Transverse colon (tissue), 4 donors: ENCODE measurements around the gene TTF2. TPM values are rescaled to one million over a fixed set of nuclear protein-coding genes. Genes with fewer than 3 reads are reported as not detected.

Experiments used
- DNase-seq: peaks from one replicate; pipeline ENCODE4 v3.0.0-alpha.2; 2019
- H3K27ac ChIP-seq, 4 donors: fragments of 200-600 bp; sonication (generic); 2 replicates each; pipeline ENCODE4 v1.5.1; 2016 to 2018; ENCODE audit warnings: inconsistent platforms in 4 of 4
- H3K27me3 ChIP-seq: fragments of 200-600 bp; sonication (generic); 2 replicates; pipeline ENCODE4 v1.5.1; 2017; ENCODE audit warnings: inconsistent platforms
- H3K36me3 ChIP-seq, 4 donors: fragments of 200-600 bp; sonication (generic); 2 replicates each; pipeline ENCODE4 v1.5.1; 2017 to 2019; ENCODE audit warnings: inconsistent platforms in 4 of 4
- H3K4me1 ChIP-seq, 4 donors: fragments of 200-600 bp; sonication (generic); 2 replicates each; pipeline ENCODE4 v1.5.1; 2017 to 2020; ENCODE audit warnings: inconsistent platforms in 4 of 4
- H3K4me3 ChIP-seq, 4 donors: fragments of 200-600 bp; sonication (generic); 1 replicate in 1 of 4; 2 replicates in 3 of 4; pipeline versions ENCODE4 v1.5.1 to v1.6.1; 2017 to 2019; ENCODE audit warnings: inconsistent platforms in 4 of 4
- H3K9me3 ChIP-seq, 2 donors: fragments of 200-600 bp; sonication (generic); 2 replicates each; pipeline ENCODE4 v1.5.1; 2017 to 2019; ENCODE audit warnings: inconsistent platforms in 2 of 2
- EP300 ChIP-seq: sonication (generic); formaldehyde crosslinking; IDR thresholded peaks from one replicate; pipeline ENCODE4 v1.6.1; 2017; ENCODE audit warnings: antibody characterized with exemption, low read depth
- POLR2A ChIP-seq: fragments of 450-650 bp; IDR thresholded peaks from one replicate; pipeline ENCODE4 v1.6.1; 2016; ENCODE audit warnings: antibody characterized with exemption, mild to moderate bottlenecking, moderate library complexity
- POLR2AphosphoS5 ChIP-seq, 3 donors: sonication (generic); formaldehyde crosslinking; IDR thresholded peaks; one replicate each; pipeline ENCODE4 v1.6.1; 2016; ENCODE audit warnings: antibody characterized with exemption in 3 of 3
- WGBS, 2 donors: methylation state at CpG; one replicate each; pipeline ENCODE4 v1.1.5; 2018; ENCODE audit warnings: low coverage in 1 of 2; 5-methylcytosine and 5-hydroxymethylcytosine counted together
- in situ Hi-C, 4 donors: fragments of 200-750 bp; cut with MboI; loops; one replicate each; pipeline versions ENCODE4 v1.15.0 to v1.15.1; 2017; ENCODE audit warnings: low sequenced_read_pairs in 3 of 4, low pct_ligation_motif_present in 1 of 4, low pct_unique_long_range_greater_than_20kb in 1 of 4
- intact Hi-C: fragments of 100-400 bp; cut with DNase I; formaldehyde crosslinking; loops from one replicate; pipeline ENCODE4 v1.15.1; 2023; ENCODE audit warnings: low total_unique reads
- total RNA-seq, 4 donors: library from RNA; depleted of rRNA; stranded (reverse); fragments of >200 nt; gene quantifications; one replicate each; pipeline ENCODE4 v1.1.0, GENCODE V29; 2016
- TF ChIP-seq, protein P1 (sequence below), 5 experiments: fragments of 200-600 bp in 3 of 5; fragments of 450-650 bp in 2 of 5; sonication (generic) in 3 of 5; IDR thresholded peaks; 1 replicate in 2 of 5; 2 replicates in 3 of 5; pipeline ENCODE4 v1.5.1; 2016 to 2017; ENCODE audit warnings: antibody characterized with exemption in 5 of 5, inconsistent platforms in 3 of 5, mild to moderate bottlenecking in 2 of 5, moderate library complexity in 1 of 5

Gene TTF2
- 10 to 100 TPM in 3 of 4 donors, 1 to 10 TPM in 1; 9.6 to 25.9 (median 16.6) TPM for total RNA-seq

DNA sequence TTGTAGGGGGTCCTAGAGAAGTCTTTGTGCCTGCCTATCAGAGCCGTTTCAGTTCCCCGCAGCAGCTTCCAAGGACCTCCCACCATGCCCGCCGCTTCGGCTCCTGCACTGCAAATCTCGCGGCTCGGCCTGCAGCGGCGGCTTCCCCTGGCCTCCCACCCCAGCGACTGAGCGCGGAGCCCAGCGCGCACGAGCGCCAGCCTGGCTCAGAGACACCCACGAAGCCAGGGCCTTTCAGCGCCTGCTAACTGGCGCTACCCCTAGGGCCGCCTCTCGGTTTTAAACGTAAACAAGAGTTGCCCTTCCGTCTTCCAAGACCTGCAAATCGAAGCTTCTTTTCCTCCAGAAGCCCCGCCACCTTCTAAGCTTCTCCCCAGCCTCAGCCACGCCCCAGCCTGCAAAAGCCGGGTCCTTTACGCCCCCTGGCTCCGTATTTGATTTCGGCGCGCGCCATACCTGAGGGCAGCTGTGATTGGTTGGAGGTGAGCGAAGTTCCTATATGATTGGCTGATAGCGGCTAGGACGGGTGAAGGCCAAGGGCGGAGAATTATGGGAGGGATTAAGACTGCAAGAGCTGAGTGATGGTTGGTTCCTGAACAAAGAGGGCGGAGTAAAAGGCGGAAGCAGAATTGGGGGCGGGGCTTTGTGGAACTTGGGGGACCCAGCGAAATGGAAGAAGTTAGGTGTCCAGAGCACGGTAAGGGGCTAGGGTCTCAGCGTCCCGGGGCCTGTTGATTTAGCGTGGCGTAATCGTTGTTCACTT is at the start of gene TTF2:
TSS of gene TTF2 (plus strand) at position 649 of the 763 bp plus-strand sequence. CDS start at position 670, 21 bp downstream.
- H3K27ac ChIP-seq: peak within 1 kb of the TSS; percentile 88 to 93 (median 90)
- no peaks in the 10 kb centered on the region for H3K36me3 ChIP-seq
- TF ChIP-seq, protein P1, sequence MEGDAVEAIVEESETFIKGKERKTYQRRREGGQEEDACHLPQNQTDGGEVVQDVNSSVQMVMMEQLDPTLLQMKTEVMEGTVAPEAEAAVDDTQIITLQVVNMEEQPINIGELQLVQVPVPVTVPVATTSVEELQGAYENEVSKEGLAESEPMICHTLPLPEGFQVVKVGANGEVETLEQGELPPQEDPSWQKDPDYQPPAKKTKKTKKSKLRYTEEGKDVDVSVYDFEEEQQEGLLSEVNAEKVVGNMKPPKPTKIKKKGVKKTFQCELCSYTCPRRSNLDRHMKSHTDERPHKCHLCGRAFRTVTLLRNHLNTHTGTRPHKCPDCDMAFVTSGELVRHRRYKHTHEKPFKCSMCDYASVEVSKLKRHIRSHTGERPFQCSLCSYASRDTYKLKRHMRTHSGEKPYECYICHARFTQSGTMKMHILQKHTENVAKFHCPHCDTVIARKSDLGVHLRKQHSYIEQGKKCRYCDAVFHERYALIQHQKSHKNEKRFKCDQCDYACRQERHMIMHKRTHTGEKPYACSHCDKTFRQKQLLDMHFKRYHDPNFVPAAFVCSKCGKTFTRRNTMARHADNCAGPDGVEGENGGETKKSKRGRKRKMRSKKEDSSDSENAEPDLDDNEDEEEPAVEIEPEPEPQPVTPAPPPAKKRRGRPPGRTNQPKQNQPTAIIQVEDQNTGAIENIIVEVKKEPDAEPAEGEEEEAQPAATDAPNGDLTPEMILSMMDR (IDR thresholded peaks at IDR 0.05): peak in 4 of 5 experiments; percentile 19 to 54 (median 32)
- peak in 1 of 3 donors; percentile 23 for TF ChIP-seq POLR2AphosphoS5 (IDR thresholded peaks at IDR 0.05)
- peak; percentile 68 for TF ChIP-seq POLR2A
- TF ChIP-seq EP300: no peak
- 0 to 1% methylated on average over 10 to 36 of the region's 48 CpGs for WGBS, 2 donors
- in situ Hi-C loops: loop anchor here (5.0 to 25.0 kb wide), 6 partner anchors 65 to 495 kb away; partner anchors contain the start of gene TRIM45 (in 2 of the 4)
- H3K4me1 ChIP-seq: peaks cover 0 to 22% (median 8%) of the 10 kb centered on the region in 4 donors
- no peaks in the 10 kb centered on the region for H3K9me3 ChIP-seq
- intact Hi-C loops: loop anchor here (5.0 to 10.0 kb wide), 3 partner anchors 205 to 485 kb away; partner anchors contain the start of gene CD58
- no peaks in the 10 kb centered on the region for H3K27me3 ChIP-seq
- peak within 1 kb of the TSS; percentile 52 to 97 (median 70) for H3K4me3 ChIP-seq
- peak; percentile 95 for DNase-seq

DNA sequence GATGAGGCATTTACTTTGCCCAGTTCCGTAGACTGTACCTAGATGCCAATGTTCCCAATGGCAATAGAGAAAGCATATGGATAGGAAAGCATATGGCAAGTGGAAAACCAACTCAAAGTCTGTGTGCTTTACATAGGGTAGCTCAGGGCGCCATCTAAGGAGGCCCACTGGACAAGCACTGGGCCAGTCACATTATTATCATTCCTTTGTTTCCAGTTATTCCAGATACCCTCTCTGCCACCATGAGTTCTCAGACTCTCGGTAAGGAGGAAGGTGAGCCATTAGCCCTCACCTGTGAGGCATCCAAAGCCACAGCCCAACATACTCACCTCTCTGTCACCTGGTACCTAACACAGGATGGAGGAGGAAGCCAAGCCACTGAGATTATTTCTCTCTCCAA is 48.8 kb upstream of the TTF2 start:
- 97 to 100% methylated on average over 3 of the region's 3 CpGs for WGBS, 2 donors
- intact Hi-C loops: no loop called here
- no peaks in the 10 kb centered on the region for H3K9me3 ChIP-seq

DNA sequence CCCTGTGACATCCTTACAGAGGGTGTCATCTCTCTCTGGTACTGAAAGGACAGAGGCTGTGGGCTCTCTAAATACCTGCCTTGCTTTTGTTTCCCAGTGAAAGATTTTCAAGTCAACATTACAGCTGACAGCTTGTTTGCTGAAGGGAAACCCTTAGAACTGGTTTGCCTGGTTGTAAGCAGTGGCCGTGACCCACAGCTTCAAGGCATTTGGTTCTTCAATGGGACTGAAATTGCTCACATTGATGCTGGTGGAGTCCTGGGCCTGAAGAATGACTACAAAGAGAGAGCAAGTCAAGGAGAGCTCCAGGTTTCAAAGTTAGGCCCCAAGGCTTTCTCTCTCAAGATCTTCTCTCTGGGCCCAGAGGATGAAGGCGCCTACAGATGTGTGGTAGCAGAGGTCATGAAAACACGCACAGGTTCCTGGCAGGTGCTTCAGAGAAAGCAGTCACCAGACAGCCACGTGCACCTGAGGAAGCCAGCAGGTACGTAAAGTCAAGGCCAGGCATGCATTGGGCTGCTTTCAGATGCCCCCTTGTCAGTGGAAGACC is 46.7 kb upstream of the TTF2 start:
- Histone ChIP-seq H3K9me3 (no peaks in the 10 kb centered on the region), H3K27ac (no peak overlapping the region), H3K4me1 (no peaks in the 10 kb centered on the region), H3K4me3 (no peak overlapping the region), H3K27me3 (no peaks in the 10 kb centered on the region), H3K36me3 (no peaks in the 10 kb centered on the region)
- intact Hi-C loops: no loop called here
- DNase-seq: no peak
- in situ Hi-C loops: no loop called here
- 87% methylated on average over 5 of the region's 5 CpGs; no CpG with 5 or more reads in 1 of the 2 donors for WGBS, 2 donors
- TF ChIP-seq EP300 (no peak), POLR2A (no peak), POLR2AphosphoS5 (IDR thresholded peaks at IDR 0.05) (no peak)
- TF ChIP-seq, protein P1 (IDR thresholded peaks at IDR 0.05): no peak

More for the DNA sequence above, 48.8 kb upstream of the TTF2 start:
- Histone ChIP-seq H3K4me1 (no peaks in the 10 kb centered on the region), H3K27me3 (no peaks in the 10 kb centered on the region), H3K27ac (no peak overlapping the region), H3K36me3 (no peaks in the 10 kb centered on the region), H3K4me3 (no peak overlapping the region)
- in situ Hi-C loops: no loop called here
- no peak for TF ChIP-seq POLR2AphosphoS5 (IDR thresholded peaks at IDR 0.05)
- no peak for TF ChIP-seq EP300
- no peak for TF ChIP-seq POLR2A
- TF ChIP-seq, protein P1 (IDR thresholded peaks at IDR 0.05): no peak
- no peak for DNase-seq

DNA sequence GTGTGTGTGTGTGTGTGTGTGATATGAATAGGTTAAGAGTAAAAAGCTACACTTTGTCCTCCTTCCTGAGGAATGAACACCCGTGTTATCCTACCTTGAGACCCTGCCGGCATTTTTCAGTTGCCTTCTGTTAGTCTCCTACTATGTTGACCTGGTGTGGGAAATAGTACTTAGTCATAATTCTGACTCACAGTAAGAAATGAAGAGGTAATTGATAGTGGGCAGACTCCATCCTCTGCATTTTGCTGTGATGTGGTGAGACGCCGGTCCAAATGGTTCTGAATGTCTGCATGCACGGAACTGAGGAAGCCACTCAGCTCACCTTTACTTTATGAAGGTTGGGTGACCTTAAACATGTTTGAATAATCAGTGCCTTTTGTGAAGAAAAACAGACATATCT is 45.9 kb upstream of the TTF2 start:
- DNase-seq: no peak
- no peaks in the 10 kb centered on the region for H3K4me1 ChIP-seq
- in situ Hi-C loops: no loop called here
- WGBS, 2 donors: 83% methylated on average over 5 of the region's 5 CpGs; no CpG with 5 or more reads in 1 of the 2 donors
- H3K27me3 ChIP-seq: no peaks in the 10 kb centered on the region
- H3K27ac ChIP-seq: no peak overlapping the region
- TF ChIP-seq POLR2A (no peak), POLR2AphosphoS5 (IDR thresholded peaks at IDR 0.05) (no peak), EP300 (no peak)
- TF ChIP-seq, protein P1 (IDR thresholded peaks at IDR 0.05): no peak
- H3K4me3 ChIP-seq: no peak overlapping the region
- no peaks in the 10 kb centered on the region for H3K9me3 ChIP-seq
- H3K36me3 ChIP-seq: no peaks in the 10 kb centered on the region
- intact Hi-C loops: no loop called here
